Neural cell (in vitro differentiated cells): ENCODE results near the gene RASGRP1. TPM values are rescaled to one million over a fixed set of nuclear protein-coding genes. Genes with fewer than 3 reads are reported as not detected.

Experiments
- H2AFZ ChIP-seq: fragments of 200-600, 300-800 bp; sonication (generic), shearing (Covaris generic); 2 replicates; pipeline ENCODE4 v1.6.0; 2014; ENCODE audit warnings: low read depth, mild to moderate bottlenecking, antibody characterized with exemption, low read length, moderate library complexity
- H3F3A ChIP-seq: fragments of 200-600 bp; shearing (Covaris generic); 2 replicates; pipeline ENCODE4 v1.6.1; 2016; ENCODE audit warnings: mild to moderate bottlenecking, moderate library complexity, mixed read lengths, antibody characterized with exemption, low read length; ENCODE audit not compliant: insufficient read depth, poor library complexity, severe bottlenecking
- H3K27ac ChIP-seq: fragments of 200-600, 300-800 bp; sonication (generic), shearing (Covaris generic); 2 replicates; pipeline ENCODE4 v1.5.1; 2014; ENCODE audit warnings: mild to moderate bottlenecking, low read length, moderate library complexity
- H3K27me3 ChIP-seq: fragments of 300-800, 200-600 bp; sonication (generic), shearing (Covaris generic); 2 replicates; pipeline ENCODE4 v1.6.0; 2014; ENCODE audit warnings: mild to moderate bottlenecking, low read depth, low read length, moderate library complexity; ENCODE audit not compliant: insufficient read depth
- H3K36me3 ChIP-seq: fragments of 300-800, 200-600 bp; sonication (generic), shearing (Covaris generic); 2 replicates; pipeline ENCODE4 v1.5.1; 2014; ENCODE audit warnings: mild to moderate bottlenecking, antibody characterized with exemption, low read length, moderate library complexity; ENCODE audit not compliant: insufficient read depth
- H3K4me2 ChIP-seq: fragments of 300-800, 200-600 bp; sonication (generic), shearing (Covaris generic); 2 replicates; pipeline ENCODE4 v1.6.0; 2014; ENCODE audit warnings: mild to moderate bottlenecking, low read length
- H3K4me3 ChIP-seq: fragments of 300-800, 200-600 bp; sonication (generic), shearing (Covaris generic); 2 replicates; pipeline ENCODE4 v1.5.1; 2014; ENCODE audit warnings: mild to moderate bottlenecking, low read length, moderate library complexity
- H3K79me2 ChIP-seq: fragments of 200-600 bp; shearing (Covaris generic); replicated peaks from 2 replicates; pipeline ENCODE4 v1.6.0; 2014; ENCODE audit warnings: mild to moderate bottlenecking, low read length, moderate library complexity; ENCODE audit not compliant: insufficient read depth
- H3K9ac ChIP-seq: fragments of 300-800, 200-600 bp; sonication (generic), shearing (Covaris generic); 2 replicates; pipeline ENCODE4 v1.6.1; 2016; ENCODE audit warnings: mild to moderate bottlenecking, low read length, mixed read lengths
- H3K9me2 ChIP-seq: fragments of 200-600 bp; shearing (Covaris generic); 2 replicates; pipeline ENCODE4 v1.6.1; 2016; ENCODE audit warnings: mild to moderate bottlenecking, low read length, mixed read lengths; ENCODE audit not compliant: insufficient read depth
- H3K9me3 ChIP-seq: fragments of 200-600, 300-800 bp; sonication (generic), shearing (Covaris generic); 2 replicates; pipeline ENCODE4 v1.6.1; 2016; ENCODE audit warnings: mild to moderate bottlenecking, mixed run types, low read length, moderate library complexity, mixed read lengths
- H4K20me1 ChIP-seq: fragments of 200-600 bp; shearing (Covaris generic); 2 replicates; pipeline ENCODE4 v1.6.1; 2016; ENCODE audit warnings: mild to moderate bottlenecking, mixed run types; ENCODE audit not compliant: insufficient read depth
- EP300 ChIP-seq: fragments of 450-650 bp; conservative IDR thresholded peaks from 2 replicates; pipeline ENCODE4 v1.6.1; 2014; ENCODE audit warnings: antibody characterized with exemption, mild to moderate bottlenecking, moderate library complexity; ENCODE audit not compliant: poor library complexity, severe bottlenecking
- EZH2 ChIP-seq: fragments of 200-600, 300-800 bp; shearing (Covaris generic), sonication (generic); IDR thresholded peaks from 2 replicates; pipeline ENCODE4 v1.6.1; 2014; ENCODE audit warnings: antibody characterized with exemption, low read length, borderline replicate concordance, mild to moderate bottlenecking; ENCODE audit not compliant: insufficient read depth, poor library complexity, severe bottlenecking
- MXI1 ChIP-seq: fragments of 450-650 bp; conservative IDR thresholded peaks from 2 replicates; pipeline ENCODE4 v1.6.1; 2014; ENCODE audit warnings: antibody characterized with exemption, mild to moderate bottlenecking; ENCODE audit not compliant: poor library complexity, severe bottlenecking
- POLR2AphosphoS5 ChIP-seq: IDR thresholded peaks from 2 replicates; pipeline ENCODE4 v1.6.1; 2012
- RAD21 ChIP-seq: fragments of 450-650 bp; conservative IDR thresholded peaks from 2 replicates; pipeline ENCODE4 v1.6.1; 2014; ENCODE audit warnings: antibody characterized with exemption, mild to moderate bottlenecking, moderate library complexity
- SMC3 ChIP-seq: fragments of 450-650 bp; conservative IDR thresholded peaks from 2 replicates; pipeline ENCODE4 v1.6.1; 2014; ENCODE audit warnings: antibody characterized with exemption, mild to moderate bottlenecking, moderate library complexity; ENCODE audit not compliant: poor library complexity
- TAF1 ChIP-seq: IDR thresholded peaks from 2 replicates; pipeline ENCODE4 v1.6.1; 2012; ENCODE audit warnings: low read depth
- polyA plus RNA-seq: library from polyadenylated mRNA; depleted of rRNA; stranded (reverse); fragments of >200 nt; gene quantifications from 2 replicates; pipeline ENCODE4 v1.2.3, GENCODE V29; 2014
- TF ChIP-seq, protein P1 (sequence below): IDR thresholded peaks from 2 replicates; pipeline ENCODE4 v1.6.1; 2012; ENCODE audit warnings: borderline replicate concordance
- TF ChIP-seq, protein P2 (sequence below): fragments of 450-650 bp; IDR thresholded peaks from 2 replicates; pipeline ENCODE4 v1.5.1; 2014; ENCODE audit warnings: antibody characterized with exemption, mild to moderate bottlenecking, moderate library complexity; ENCODE audit not compliant: poor library complexity, severe bottlenecking

Gene RASGRP1
- polyA plus RNA-seq, 1 donor from 2014 or later: 3.1 TPM

- H4K20me1 ChIP-seq: no peaks in the 10 kb centered on the region
- no peak for TF ChIP-seq SMC3
- TF ChIP-seq, protein P1, sequence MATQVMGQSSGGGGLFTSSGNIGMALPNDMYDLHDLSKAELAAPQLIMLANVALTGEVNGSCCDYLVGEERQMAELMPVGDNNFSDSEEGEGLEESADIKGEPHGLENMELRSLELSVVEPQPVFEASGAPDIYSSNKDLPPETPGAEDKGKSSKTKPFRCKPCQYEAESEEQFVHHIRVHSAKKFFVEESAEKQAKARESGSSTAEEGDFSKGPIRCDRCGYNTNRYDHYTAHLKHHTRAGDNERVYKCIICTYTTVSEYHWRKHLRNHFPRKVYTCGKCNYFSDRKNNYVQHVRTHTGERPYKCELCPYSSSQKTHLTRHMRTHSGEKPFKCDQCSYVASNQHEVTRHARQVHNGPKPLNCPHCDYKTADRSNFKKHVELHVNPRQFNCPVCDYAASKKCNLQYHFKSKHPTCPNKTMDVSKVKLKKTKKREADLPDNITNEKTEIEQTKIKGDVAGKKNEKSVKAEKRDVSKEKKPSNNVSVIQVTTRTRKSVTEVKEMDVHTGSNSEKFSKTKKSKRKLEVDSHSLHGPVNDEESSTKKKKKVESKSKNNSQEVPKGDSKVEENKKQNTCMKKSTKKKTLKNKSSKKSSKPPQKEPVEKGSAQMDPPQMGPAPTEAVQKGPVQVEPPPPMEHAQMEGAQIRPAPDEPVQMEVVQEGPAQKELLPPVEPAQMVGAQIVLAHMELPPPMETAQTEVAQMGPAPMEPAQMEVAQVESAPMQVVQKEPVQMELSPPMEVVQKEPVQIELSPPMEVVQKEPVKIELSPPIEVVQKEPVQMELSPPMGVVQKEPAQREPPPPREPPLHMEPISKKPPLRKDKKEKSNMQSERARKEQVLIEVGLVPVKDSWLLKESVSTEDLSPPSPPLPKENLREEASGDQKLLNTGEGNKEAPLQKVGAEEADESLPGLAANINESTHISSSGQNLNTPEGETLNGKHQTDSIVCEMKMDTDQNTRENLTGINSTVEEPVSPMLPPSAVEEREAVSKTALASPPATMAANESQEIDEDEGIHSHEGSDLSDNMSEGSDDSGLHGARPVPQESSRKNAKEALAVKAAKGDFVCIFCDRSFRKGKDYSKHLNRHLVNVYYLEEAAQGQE: no peak
- TF ChIP-seq MXI1: no peak
- no peak for TF ChIP-seq TAF1
- no peak for TF ChIP-seq POLR2AphosphoS5
- TF ChIP-seq, protein P2, sequence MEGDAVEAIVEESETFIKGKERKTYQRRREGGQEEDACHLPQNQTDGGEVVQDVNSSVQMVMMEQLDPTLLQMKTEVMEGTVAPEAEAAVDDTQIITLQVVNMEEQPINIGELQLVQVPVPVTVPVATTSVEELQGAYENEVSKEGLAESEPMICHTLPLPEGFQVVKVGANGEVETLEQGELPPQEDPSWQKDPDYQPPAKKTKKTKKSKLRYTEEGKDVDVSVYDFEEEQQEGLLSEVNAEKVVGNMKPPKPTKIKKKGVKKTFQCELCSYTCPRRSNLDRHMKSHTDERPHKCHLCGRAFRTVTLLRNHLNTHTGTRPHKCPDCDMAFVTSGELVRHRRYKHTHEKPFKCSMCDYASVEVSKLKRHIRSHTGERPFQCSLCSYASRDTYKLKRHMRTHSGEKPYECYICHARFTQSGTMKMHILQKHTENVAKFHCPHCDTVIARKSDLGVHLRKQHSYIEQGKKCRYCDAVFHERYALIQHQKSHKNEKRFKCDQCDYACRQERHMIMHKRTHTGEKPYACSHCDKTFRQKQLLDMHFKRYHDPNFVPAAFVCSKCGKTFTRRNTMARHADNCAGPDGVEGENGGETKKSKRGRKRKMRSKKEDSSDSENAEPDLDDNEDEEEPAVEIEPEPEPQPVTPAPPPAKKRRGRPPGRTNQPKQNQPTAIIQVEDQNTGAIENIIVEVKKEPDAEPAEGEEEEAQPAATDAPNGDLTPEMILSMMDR: no peak
- TF ChIP-seq EP300: no peak
- no peak for TF ChIP-seq EZH2
- no peak for TF ChIP-seq RAD21
- H3K4me2 ChIP-seq: no peak overlapping the region
- H3K4me3 ChIP-seq: no peak overlapping the region
- no peaks in the 10 kb centered on the region for H3K36me3 ChIP-seq
- no peaks in the 10 kb centered on the region for H3K79me2 ChIP-seq
- H3K9me2 ChIP-seq: no peaks in the 10 kb centered on the region
- no peak overlapping the region for H3K27ac ChIP-seq
- H3K9me3 ChIP-seq: no peaks in the 10 kb centered on the region
- H3K27me3 ChIP-seq: no peaks in the 10 kb centered on the region
- no peak overlapping the region for H2AFZ ChIP-seq
- H3F3A ChIP-seq: no peaks in the 10 kb centered on the region
- no peak overlapping the region for H3K9ac ChIP-seq
These were observed 32.7 kb upstream of the RASGRP1 start for GRCh38 chr15:38597219-38597800.

- H3F3A ChIP-seq: no peaks in the 10 kb centered on the region
- H3K79me2 ChIP-seq: no peaks in the 10 kb centered on the region
- TF ChIP-seq, protein P2: no peak
- TF ChIP-seq EP300: no peak
- TF ChIP-seq TAF1: no peak
These were observed 28.9 kb upstream of the RASGRP1 start for GRCh38 chr15:38593524-38593923.

More at GRCh38 chr15:38593524-38593923, 28.9 kb upstream of the RASGRP1 start:
- Histone ChIP-seq H3K4me3 (no peak overlapping the region), H3K9ac (no peak overlapping the region), H3K4me2 (no peak overlapping the region), H3K36me3 (no peaks in the 10 kb centered on the region), H4K20me1 (no peaks in the 10 kb centered on the region), H2AFZ (no peak overlapping the region), H3K27ac (no peak overlapping the region), H3K27me3 (no peaks in the 10 kb centered on the region), H3K9me2 (no peaks in the 10 kb centered on the region), H3K9me3 (no peaks in the 10 kb centered on the region)
